ENCODE measurements around the gene SPATA2L.

Gene SPATA2L

DNA sequence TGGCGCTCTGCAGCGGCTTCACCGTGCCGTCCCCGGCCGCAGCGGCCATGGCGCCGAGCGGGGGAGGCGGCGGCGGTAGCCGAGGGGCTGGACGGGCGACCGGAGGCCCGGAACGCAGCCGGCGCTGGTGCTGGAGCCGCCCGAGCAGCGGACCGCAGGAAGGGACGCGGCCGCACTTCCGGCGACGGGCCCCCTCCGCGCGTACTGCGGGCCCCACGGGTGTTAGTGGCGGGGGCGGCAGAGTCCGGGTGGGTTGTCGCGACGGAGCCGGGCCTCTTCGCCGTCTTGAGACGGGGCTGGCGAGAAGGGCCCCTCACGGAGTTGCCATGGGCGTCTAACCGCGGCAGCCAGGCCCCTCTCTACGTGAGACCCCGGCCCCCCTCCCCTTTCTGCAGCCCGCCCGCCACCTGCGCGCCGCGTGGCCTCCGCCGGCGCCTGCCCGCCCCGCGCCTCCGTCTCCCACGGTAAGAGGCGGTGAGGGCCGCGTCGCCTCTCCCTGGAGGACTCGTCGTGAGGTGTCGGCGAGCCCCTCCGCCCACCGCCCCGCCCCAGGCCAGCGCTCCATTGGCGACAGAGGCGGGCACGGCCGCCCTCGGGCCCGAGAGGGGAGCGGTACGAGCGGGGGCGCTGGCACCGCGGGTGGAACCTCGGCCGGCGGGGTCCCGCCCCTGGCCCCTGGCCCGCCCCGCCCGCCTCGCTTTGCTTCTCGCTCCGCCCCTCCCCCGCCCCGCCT, 19.5 kb upstream of the SPATA2L start, which contains the start of the genes VPS9D1 and ZNF276:
TSS of gene VPS9D1 (minus strand) at position 86 of the 733 bp plus-strand sequence. CDS start at position 49, 37 bp downstream.
TSS of gene ZNF276 (plus strand) at position 725 of the 733 bp plus-strand sequence. CDS start 104 bp downstream, outside the sequence.
- DNase-seq (ENCODE audit: low read depth), result peak; percentile 77
- H3K4me3 ChIP-seq (ENCODE audit: low read length), result peak within 1 kb of the TSS; percentile 84
- TF ChIP-seq, protein P1, sequence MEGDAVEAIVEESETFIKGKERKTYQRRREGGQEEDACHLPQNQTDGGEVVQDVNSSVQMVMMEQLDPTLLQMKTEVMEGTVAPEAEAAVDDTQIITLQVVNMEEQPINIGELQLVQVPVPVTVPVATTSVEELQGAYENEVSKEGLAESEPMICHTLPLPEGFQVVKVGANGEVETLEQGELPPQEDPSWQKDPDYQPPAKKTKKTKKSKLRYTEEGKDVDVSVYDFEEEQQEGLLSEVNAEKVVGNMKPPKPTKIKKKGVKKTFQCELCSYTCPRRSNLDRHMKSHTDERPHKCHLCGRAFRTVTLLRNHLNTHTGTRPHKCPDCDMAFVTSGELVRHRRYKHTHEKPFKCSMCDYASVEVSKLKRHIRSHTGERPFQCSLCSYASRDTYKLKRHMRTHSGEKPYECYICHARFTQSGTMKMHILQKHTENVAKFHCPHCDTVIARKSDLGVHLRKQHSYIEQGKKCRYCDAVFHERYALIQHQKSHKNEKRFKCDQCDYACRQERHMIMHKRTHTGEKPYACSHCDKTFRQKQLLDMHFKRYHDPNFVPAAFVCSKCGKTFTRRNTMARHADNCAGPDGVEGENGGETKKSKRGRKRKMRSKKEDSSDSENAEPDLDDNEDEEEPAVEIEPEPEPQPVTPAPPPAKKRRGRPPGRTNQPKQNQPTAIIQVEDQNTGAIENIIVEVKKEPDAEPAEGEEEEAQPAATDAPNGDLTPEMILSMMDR (conservative IDR thresholded peaks at IDR 0.05; ENCODE audit: low read length), result no peak

DNA sequence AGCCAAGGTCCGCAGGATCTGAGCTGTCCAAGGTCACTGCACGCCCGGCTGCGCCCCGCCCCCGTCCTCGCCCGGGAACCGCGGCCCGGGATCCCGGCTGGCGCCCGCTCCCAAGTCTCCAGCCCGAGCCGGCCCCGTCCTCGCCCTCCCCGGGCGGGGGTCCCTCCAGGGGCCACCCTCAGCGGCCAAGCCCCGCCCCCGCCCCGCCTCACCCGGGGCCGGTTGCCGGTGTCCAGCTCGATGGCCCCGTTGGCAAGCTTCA, 19.0 kb upstream of the SPATA2L start:
- TF ChIP-seq, protein P1 (conservative IDR thresholded peaks at IDR 0.05; ENCODE audit: low read length), result no peak
- no peak for DNase-seq (ENCODE audit: low read depth)
- H3K4me3 ChIP-seq (ENCODE audit: low read length), result peak overlapping the region; percentile 84

DNA sequence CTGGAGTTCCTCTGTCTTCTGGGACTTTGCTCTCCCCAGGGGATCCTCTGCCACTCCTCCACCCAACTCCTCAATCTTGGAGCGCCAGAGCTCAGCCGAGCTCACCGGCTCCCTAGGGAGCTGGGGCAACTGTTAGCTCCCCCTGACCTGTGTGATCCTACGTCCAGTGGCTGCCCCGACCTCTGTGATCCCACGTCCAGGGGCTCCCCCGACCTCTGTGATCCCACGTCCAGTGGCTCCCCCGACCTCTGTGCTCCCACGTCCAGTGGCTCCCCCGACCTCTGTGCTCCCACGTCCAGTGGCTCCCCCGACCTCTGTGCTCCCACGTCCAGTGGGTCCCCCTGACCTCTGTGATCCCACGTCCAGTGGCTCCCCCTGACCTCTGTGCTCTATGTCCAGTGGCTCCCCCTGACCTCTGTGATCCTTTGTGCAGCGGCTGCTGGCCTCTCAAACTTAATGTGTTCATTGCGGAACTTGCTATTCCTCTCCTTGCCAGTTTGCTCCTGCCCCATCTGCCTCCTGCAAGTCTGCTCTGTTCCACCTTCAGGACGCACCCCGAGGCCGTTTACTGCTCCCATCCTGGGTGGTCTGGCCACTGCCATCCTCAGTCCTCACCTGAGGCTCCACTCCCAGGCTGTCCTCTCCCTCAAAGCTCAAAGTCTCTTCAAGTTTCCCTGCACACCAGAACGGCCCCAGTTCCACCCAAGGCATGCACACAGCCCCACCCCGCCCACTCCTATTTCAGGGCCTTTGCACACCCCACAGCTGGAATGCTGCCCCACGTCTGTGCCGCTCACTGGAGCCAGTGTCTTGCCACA, 16.4 kb upstream of the SPATA2L start:
- TF ChIP-seq, protein P1 (conservative IDR thresholded peaks at IDR 0.05; ENCODE audit: low read length), result no peak
- DNase-seq (ENCODE audit: low read depth), result no peak
- H3K4me3 ChIP-seq (ENCODE audit: low read length), result no peak overlapping the region

DNA sequence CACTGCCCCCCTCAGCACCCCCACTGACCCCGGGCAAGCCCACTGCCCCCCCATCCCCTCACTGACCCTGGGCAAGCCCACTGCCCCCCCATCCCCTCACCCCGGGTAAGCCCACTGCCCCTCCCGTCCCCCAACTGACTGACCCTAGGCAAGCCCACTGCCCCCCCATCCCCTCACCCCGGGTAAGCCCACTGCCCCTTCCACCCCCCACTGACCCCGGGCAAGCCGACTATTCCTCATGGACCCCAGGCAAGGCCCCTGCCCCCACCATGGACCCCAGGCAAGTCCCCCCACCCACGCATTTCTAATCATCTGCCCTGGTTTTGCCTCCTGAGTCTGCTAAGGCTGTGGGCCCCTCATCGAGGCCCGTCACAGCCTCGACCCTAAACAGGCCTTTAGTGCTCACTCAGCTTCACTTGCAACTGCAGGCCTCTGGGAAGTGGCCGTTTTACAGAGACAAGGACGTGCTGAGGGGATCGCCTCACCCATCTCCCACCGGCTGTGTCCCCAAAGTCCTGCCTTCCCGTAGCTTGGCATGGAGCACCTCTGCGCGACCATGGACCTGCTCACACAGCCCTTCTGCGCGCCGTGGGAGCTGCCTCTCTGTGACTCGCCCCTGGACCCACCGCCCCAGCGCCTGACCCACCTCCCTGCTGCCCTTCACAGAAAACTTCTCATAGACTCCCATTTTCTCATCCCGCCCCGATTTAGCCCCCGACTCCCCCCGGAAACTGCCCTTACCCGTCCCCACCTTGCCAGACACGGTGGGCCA, 15.6 kb upstream of the SPATA2L start:
- no peak overlapping the region for H3K4me3 ChIP-seq (ENCODE audit: low read length)
- DNase-seq (ENCODE audit: low read depth), result no peak

DNA sequence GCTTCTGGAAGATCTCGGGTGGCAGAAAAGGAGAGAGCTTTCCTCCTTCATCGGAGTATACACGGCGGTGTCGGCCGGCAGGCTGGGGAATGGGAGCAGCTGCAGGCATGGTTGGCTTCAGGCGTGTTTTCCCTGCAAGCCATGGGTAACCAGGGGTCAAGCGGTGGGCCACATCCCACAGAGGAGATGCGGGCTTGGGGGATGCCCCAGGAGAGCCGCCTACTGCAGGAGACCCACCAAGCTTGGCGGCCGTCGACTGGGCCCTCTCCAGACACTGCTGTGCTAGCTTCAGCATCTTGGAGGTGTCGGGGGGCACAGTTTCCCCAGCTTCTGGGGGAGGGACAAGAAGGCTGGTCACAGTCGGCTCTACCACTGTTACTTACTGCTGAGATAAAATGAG, 15.0 kb upstream of the SPATA2L start:
- DNase-seq (ENCODE audit: low read depth), result no peak
- no peak overlapping the region for H3K4me3 ChIP-seq (ENCODE audit: low read length)
- TF ChIP-seq, protein P1 (conservative IDR thresholded peaks at IDR 0.05; ENCODE audit: low read length), result no peak

More for the DNA sequence above, 15.6 kb upstream of the SPATA2L start:
- TF ChIP-seq, protein P1 (conservative IDR thresholded peaks at IDR 0.05; ENCODE audit: low read length), result no peak

DNA sequence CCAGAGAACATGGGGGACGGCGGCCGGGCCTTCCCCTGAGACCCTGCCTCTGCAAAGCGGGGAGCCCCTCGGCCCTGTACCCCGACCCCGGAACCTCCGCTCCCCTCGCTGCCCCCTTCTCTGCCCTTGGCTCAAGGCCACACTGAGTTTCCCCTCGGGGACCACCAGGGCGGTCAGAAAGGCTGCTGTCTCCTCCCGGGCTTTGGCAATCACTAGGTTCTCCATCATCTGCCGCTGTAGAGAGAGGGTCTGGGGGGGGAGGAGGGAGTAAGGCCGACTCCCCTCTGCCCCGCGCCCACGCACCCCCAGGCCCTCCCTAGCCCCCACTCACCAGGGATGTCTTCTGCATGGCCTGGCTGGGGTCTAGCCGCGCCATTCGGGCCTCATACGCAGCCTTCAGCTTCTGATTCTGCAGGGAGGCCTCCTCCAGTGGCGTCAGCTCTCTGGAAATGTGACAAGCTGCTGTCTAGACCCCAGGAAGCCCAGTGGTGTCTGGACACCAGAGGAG, 10.8 kb upstream of the SPATA2L start:
- no peak for DNase-seq (ENCODE audit: low read depth)
- TF ChIP-seq, protein P1 (conservative IDR thresholded peaks at IDR 0.05; ENCODE audit: low read length), result no peak

More for the DNA sequence above, 10.8 kb upstream of the SPATA2L start:
- H3K4me3 ChIP-seq (ENCODE audit: low read length), result peak overlapping the region; percentile 42
